HepG2 (cell line): Measurements from ENCODE around the gene SLC35D2. TPM values are rescaled to one million over a fixed set of nuclear protein-coding genes. Genes with fewer than 3 reads are reported as not detected.

Experiments
- ARNT2 ChIP-seq: sonication (generic); formaldehyde crosslinking; IDR thresholded peaks from 2 replicates; pipeline ENCODE4 v1.8.0; 2022; ENCODE audit warnings: mild to moderate bottlenecking, low read depth, missing genetic modification reagents, moderate library complexity
- ATF7 ChIP-seq, 2 experiments: fragments of 450-650 bp in 1 of 2; sonication (generic) in 1 of 2; formaldehyde crosslinking in 1 of 2; IDR thresholded peaks; 2 replicates each; pipeline versions ENCODE4 v1.4.0 to v1.6.1; 2016 to 2020; ENCODE audit warnings: antibody characterized with exemption in 1 of 2, mild to moderate bottlenecking in 1 of 2, missing genetic modification reagents in 1 of 2
- EZH2 ChIP-seq: conservative IDR thresholded peaks from 2 replicates; pipeline ENCODE4 v1.6.1; 2012; ENCODE audit warnings: mild to moderate bottlenecking, low read depth, low read length, moderate library complexity
- FOSL2 ChIP-seq: sonication (generic); formaldehyde crosslinking; IDR thresholded peaks from 2 replicates; pipeline ENCODE4 v1.4.0; 2020; ENCODE audit warnings: missing genetic modification reagents
- FOXA3 ChIP-seq: IDR thresholded peaks from 2 replicates; pipeline ENCODE4 v1.6.1; 2016; ENCODE audit warnings: missing genetic modification reagents, missing compliant biosample characterization
- KAT2B ChIP-seq: fragments of 150-350 bp; IDR thresholded peaks from 2 replicates; pipeline ENCODE4 v1.6.1; 2014; ENCODE audit warnings: low read depth, low read length, borderline replicate concordance
- KLF15 ChIP-seq: sonication (generic); formaldehyde crosslinking; IDR thresholded peaks from 2 replicates; pipeline ENCODE4 v1.8.1; 2023; ENCODE audit warnings: borderline replicate concordance, mild to moderate bottlenecking, inconsistent platforms, missing genetic modification reagents, mixed read lengths
- NAIF1 ChIP-seq: sonication (generic); formaldehyde crosslinking; IDR thresholded peaks from 2 replicates; pipeline ENCODE4 v1.5.0; 2020; ENCODE audit warnings: mild to moderate bottlenecking, missing genetic modification reagents, borderline replicate concordance
- NFE2 ChIP-seq: sonication (generic); formaldehyde crosslinking; IDR thresholded peaks from 2 replicates; pipeline ENCODE4 v1.4.0; 2020; ENCODE audit warnings: missing genetic modification reagents
- NFE2L1 ChIP-seq: sonication (generic); formaldehyde crosslinking; IDR thresholded peaks from 2 replicates; pipeline ENCODE4 v1.4.0; 2020; ENCODE audit warnings: missing genetic modification reagents, mild to moderate bottlenecking, borderline replicate concordance
- NFE2L2 ChIP-seq: fragments of 150-350 bp; IDR thresholded peaks from 2 replicates; pipeline ENCODE4 v1.6.1; 2014; ENCODE audit warnings: low read length
- PAWR ChIP-seq: sonication (generic); formaldehyde crosslinking; IDR thresholded peaks from 2 replicates; pipeline ENCODE4 v1.4.0; 2020; ENCODE audit warnings: missing genetic modification reagents, mild to moderate bottlenecking, borderline replicate concordance
- RBM39 ChIP-seq: fragments of 200-400 bp; formaldehyde crosslinking; IDR thresholded peaks from one replicate; pipeline ENCODE4 v1.6.1; 2018; ENCODE audit warnings: antibody characterized with exemption, mild to moderate bottlenecking, low read depth, low read length; ENCODE audit not compliant: poor library complexity, severe bottlenecking
- SIN3A ChIP-seq: IDR thresholded peaks from 2 replicates; pipeline ENCODE4 v1.6.1; 2011; ENCODE audit warnings: low read depth, mild to moderate bottlenecking, control low read depth, low read length, borderline replicate concordance
- TEAD3 ChIP-seq: optimal IDR thresholded peaks from 2 replicates; pipeline ENCODE3; 2016; ENCODE audit warnings: borderline replicate concordance
- ZNF510 ChIP-seq: sonication (generic); formaldehyde crosslinking; IDR thresholded peaks from 2 replicates; pipeline ENCODE4 v1.4.0; 2020; ENCODE audit warnings: low read depth, mild to moderate bottlenecking, missing genetic modification reagents
- ZNF552 ChIP-seq: sonication (generic); formaldehyde crosslinking; IDR thresholded peaks from 2 replicates; pipeline ENCODE4 v1.9.0; 2022; ENCODE audit warnings: missing genetic modification reagents, mild to moderate bottlenecking, borderline replicate concordance
- ZNF572 ChIP-seq: sonication (generic); formaldehyde crosslinking; IDR thresholded peaks from 2 replicates; pipeline ENCODE4 v1.5.1; 2020; ENCODE audit warnings: mild to moderate bottlenecking, missing genetic modification reagents
- ZNF772 ChIP-seq: sonication (generic); formaldehyde crosslinking; IDR thresholded peaks from 2 replicates; pipeline ENCODE4 v1.5.0; 2020; ENCODE audit warnings: mild to moderate bottlenecking, missing genetic modification reagents
- polyA plus RNA-seq, 8 experiments: library from polyadenylated mRNA; depleted of rRNA in 3 of 8; stranded (reverse) in 7 of 8; unstranded in 1 of 8; fragments of >200 nt; fragmentation: Illumina TruSeq in 4 of 8; extraction: Trizol in 4 of 8; gene quantifications; 2 replicates each; pipeline versions ENCODE4 v1.2.1 to v1.2.3, GENCODE V29; 2011 to 2016; ENCODE audit warnings: low read depth in 4 of 8, missing spikeins in 1 of 8, mixed read lengths in 1 of 8; ENCODE audit not compliant: insufficient read depth in 1 of 8
- total RNA-seq, 5 experiments: library from RNA; depleted of rRNA; stranded (reverse); fragments of >200 nt; fragmentation: Illumina TruSeq; extraction: Trizol; gene quantifications; 2 replicates each; pipeline ENCODE4 v1.2.3, GENCODE V29; 2016; ENCODE audit warnings: low read depth in 1 of 5
- TF ChIP-seq, protein P1 (sequence below): sonication (generic); formaldehyde crosslinking; IDR thresholded peaks from 2 replicates; pipeline ENCODE4 v1.8.1; 2023; ENCODE audit warnings: mild to moderate bottlenecking, missing genetic modification reagents
- TF ChIP-seq, protein P2 (sequence below): sonication (generic); formaldehyde crosslinking; IDR thresholded peaks from 2 replicates; pipeline ENCODE4 v1.4.0; 2020; ENCODE audit warnings: missing genetic modification reagents
- TF ChIP-seq, protein P3 (sequence below): IDR thresholded peaks from 2 replicates; pipeline ENCODE4 v1.6.1; 2016; ENCODE audit warnings: missing biosample characterization, missing genetic modification reagents, low read depth
- TF ChIP-seq, protein P4 (sequence below): IDR thresholded peaks from 2 replicates; pipeline ENCODE4 v1.6.1; 2018; ENCODE audit warnings: missing genetic modification reagents, mild to moderate bottlenecking, missing compliant biosample characterization

SLC35D2 gene
- total and polyA plus RNA-seq, 2 of the 13 experiments (the other 11 are each of a cell fraction or from before 2014, with no cell fraction given) = 96.2 to 103 TPM

DNA sequence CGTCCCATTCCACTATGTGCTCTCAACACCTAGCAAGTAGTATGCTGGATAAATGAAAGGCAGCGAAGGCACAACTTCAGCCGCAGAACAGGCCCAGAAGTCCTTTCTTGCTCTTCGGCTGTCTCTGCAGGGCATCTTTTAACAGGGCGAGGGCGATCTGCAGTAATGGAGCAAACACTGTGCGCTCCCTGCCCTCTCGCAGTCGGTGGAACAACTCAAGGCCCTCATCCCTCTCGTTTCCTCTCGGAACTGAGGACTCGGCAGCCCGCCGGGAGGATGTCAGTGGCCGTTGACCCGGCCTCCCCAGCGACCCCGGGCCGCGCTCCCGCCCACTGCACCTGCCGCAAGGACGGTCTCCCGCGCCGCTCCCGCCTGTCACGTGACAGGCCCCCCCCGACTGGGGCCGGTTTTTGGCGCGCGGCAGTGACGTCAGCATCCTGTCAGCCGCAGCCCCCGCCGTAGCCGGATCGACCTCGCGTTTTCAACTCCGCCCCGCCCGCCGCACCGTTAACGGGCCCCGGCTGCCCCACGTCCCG is 33.6 kb upstream of the SLC35D2 start (continued):
- TF ChIP-seq NFE2L1 (CRISPR knock-in tag) (peak; percentile 73; the same call in 1 of the 2 replicates), SIN3A (peak; percentile 89; the same call in 1 of the 2 replicates), RBM39 (no peak), EZH2 (no peak), KLF15 (no peak), ARNT2 (CRISPR knock-in tag) (peak; percentile 79), TEAD3 (peak; percentile 69), NFE2 (CRISPR knock-in tag) (no peak), ATF7 (IDR thresholded peaks at IDR 0.05) (peak; percentile 77), ATF7 (CRISPR knock-in tag; IDR thresholded peaks at IDR 0.05) (peak; percentile 86), ZNF552 (CRISPR knock-in tag) (no peak), ZNF510 (CRISPR knock-in tag) (peak; percentile 92), PAWR (CRISPR knock-in tag) (0 out of 2 replicates have a peak, but pooled peaks have one; percentile 44), ZNF572 (CRISPR knock-in tag) (no peak), FOXA3 (CRISPR knock-in tag) (peak; percentile 40; the same call in 1 of the 2 replicates), FOSL2 (peak; percentile 66), ZNF772 (CRISPR knock-in tag) (peak; percentile 89), KAT2B (no peak), NFE2L2 (no peak), NAIF1 (CRISPR knock-in tag) (no peak; the same call in 1 of the 2 replicates)
- TF ChIP-seq, protein P1, sequence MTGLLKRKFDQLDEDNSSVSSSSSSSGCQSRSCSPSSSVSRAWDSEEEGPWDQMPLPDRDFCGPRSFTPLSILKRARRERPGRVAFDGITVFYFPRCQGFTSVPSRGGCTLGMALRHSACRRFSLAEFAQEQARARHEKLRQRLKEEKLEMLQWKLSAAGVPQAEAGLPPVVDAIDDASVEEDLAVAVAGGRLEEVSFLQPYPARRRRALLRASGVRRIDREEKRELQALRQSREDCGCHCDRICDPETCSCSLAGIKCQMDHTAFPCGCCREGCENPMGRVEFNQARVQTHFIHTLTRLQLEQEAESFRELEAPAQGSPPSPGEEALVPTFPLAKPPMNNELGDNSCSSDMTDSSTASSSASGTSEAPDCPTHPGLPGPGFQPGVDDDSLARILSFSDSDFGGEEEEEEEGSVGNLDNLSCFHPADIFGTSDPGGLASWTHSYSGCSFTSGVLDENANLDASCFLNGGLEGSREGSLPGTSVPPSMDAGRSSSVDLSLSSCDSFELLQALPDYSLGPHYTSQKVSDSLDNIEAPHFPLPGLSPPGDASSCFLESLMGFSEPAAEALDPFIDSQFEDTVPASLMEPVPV = peak; percentile 79; the same call in 1 of the 2 replicates
- TF ChIP-seq, protein P2, sequence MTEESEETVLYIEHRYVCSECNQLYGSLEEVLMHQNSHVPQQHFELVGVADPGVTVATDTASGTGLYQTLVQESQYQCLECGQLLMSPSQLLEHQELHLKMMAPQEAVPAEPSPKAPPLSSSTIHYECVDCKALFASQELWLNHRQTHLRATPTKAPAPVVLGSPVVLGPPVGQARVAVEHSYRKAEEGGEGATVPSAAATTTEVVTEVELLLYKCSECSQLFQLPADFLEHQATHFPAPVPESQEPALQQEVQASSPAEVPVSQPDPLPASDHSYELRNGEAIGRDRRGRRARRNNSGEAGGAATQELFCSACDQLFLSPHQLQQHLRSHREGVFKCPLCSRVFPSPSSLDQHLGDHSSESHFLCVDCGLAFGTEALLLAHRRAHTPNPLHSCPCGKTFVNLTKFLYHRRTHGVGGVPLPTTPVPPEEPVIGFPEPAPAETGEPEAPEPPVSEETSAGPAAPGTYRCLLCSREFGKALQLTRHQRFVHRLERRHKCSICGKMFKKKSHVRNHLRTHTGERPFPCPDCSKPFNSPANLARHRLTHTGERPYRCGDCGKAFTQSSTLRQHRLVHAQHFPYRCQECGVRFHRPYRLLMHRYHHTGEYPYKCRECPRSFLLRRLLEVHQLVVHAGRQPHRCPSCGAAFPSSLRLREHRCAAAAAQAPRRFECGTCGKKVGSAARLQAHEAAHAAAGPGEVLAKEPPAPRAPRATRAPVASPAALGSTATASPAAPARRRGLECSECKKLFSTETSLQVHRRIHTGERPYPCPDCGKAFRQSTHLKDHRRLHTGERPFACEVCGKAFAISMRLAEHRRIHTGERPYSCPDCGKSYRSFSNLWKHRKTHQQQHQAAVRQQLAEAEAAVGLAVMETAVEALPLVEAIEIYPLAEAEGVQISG (CRISPR knock-in tag) = peak; percentile 84
- TF ChIP-seq, protein P3, sequence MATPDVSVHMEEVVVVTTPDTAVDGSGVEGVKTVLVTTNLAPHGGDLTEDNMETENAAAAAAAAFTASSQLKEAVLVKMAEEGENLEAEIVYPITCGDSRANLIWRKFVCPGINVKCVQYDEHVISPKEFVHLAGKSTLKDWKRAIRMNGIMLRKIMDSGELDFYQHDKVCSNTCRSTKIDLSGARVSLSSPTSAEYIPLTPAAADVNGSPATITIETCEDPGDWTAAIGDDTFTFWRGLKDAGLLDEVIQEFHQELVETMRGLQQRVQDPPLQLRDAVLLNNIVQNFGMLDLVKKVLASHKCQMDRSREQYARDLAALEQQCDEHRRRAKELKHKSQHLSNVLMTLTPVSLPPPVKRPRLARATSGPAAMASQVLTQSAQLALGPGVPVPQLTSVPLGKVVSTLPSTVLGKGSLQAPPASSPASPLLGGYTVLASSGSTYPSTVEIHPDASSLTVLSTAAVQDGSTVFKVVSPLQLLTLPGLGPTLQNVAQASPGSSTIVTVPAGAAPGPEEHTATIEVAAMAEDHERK = peak; percentile 62
- TF ChIP-seq, protein P4, sequence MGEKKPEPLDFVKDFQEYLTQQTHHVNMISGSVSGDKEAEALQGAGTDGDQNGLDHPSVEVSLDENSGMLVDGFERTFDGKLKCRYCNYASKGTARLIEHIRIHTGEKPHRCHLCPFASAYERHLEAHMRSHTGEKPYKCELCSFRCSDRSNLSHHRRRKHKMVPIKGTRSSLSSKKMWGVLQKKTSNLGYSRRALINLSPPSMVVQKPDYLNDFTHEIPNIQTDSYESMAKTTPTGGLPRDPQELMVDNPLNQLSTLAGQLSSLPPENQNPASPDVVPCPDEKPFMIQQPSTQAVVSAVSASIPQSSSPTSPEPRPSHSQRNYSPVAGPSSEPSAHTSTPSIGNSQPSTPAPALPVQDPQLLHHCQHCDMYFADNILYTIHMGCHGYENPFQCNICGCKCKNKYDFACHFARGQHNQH (CRISPR knock-in tag) = peak; percentile 89
